ENCODE measurements around the gene PTGIR.

- TF ChIP-seq POLR2AphosphoS5 (IDR thresholded peaks at IDR 0.05; ENCODE audit: borderline replicate concordance, low read depth, low read length) = no peak
- no peak for TF ChIP-seq FOXP2 (optimal IDR thresholded peaks at IDR 0.05; ENCODE audit: control extremely low read depth, extremely low read length, insufficient read depth)
These were observed 22.3 kb downstream of the PTGIR start for GRCh38 chr19:46602392-46603194.

Data from SK-N-MC (cell line).